ENCODE results near the gene MTUS2. TPM values are rescaled to one million over a fixed set of nuclear protein-coding genes. Genes with fewer than 3 reads are reported as not detected.

MTUS2 gene
- total and polyA plus RNA-seq, 2 donors from 2014 or later, result 0.06 to 0.22 TPM

DNA sequence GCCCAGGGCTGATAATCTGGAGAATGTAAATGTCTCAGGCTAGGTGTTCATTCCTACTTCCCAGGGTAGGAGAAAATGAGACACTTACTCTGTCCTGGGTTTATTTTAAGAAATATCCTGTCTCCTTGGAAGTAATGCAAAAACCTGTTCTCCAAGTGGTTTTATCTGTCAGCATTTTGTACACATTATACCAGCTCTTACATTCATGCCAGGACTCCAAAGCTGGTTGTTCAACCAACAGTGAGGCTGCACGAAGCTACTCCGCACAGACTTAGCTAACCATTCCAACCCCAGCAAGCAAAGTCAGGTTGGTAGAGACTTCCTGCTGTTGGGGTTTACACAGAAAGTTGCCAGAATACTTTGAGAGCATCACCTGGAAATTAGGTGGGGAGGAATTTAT, 719.7 kb downstream of the MTUS2 start:
- no peaks in the 10 kb centered on the region for H3K36me3 ChIP-seq (ENCODE audit: control insufficient read depth in 2 of 3, insufficient read depth in 3 of 3, low read length in 3 of 3)
- DNase-seq (no peak), FAIRE-seq (no peak)
- H3K27me3 ChIP-seq (ENCODE audit: control insufficient read depth, insufficient read depth, low read length), result no peaks in the 10 kb centered on the region
- TF ChIP-seq, protein P1, sequence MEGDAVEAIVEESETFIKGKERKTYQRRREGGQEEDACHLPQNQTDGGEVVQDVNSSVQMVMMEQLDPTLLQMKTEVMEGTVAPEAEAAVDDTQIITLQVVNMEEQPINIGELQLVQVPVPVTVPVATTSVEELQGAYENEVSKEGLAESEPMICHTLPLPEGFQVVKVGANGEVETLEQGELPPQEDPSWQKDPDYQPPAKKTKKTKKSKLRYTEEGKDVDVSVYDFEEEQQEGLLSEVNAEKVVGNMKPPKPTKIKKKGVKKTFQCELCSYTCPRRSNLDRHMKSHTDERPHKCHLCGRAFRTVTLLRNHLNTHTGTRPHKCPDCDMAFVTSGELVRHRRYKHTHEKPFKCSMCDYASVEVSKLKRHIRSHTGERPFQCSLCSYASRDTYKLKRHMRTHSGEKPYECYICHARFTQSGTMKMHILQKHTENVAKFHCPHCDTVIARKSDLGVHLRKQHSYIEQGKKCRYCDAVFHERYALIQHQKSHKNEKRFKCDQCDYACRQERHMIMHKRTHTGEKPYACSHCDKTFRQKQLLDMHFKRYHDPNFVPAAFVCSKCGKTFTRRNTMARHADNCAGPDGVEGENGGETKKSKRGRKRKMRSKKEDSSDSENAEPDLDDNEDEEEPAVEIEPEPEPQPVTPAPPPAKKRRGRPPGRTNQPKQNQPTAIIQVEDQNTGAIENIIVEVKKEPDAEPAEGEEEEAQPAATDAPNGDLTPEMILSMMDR (IDR thresholded peaks at IDR 0.05; ENCODE audit: borderline replicate concordance, extremely low read depth, insufficient read depth), result no peak
- no peak overlapping the region for H3K9ac ChIP-seq (ENCODE audit: low read length in 3 of 3)
- H3K4me3 ChIP-seq (ENCODE audit: low read length in 3 of 3), result no peak overlapping the region
- no peak overlapping the region for H3K27ac ChIP-seq (ENCODE audit: low read depth in 2 of 2, low read length in 2 of 2)
- H3K9me3 ChIP-seq (ENCODE audit: control insufficient read depth in 2 of 3, insufficient read depth in 1 of 3, low read length in 3 of 3), result no peaks in the 10 kb centered on the region
- intact Hi-C loops (cut with DNase I), result no loop called here
- H3K4me1 ChIP-seq (ENCODE audit: control insufficient read depth in 2 of 3, insufficient read depth in 2 of 3, low read depth in 1 of 3, low read length in 3 of 3), result no peaks in the 10 kb centered on the region

DNA sequence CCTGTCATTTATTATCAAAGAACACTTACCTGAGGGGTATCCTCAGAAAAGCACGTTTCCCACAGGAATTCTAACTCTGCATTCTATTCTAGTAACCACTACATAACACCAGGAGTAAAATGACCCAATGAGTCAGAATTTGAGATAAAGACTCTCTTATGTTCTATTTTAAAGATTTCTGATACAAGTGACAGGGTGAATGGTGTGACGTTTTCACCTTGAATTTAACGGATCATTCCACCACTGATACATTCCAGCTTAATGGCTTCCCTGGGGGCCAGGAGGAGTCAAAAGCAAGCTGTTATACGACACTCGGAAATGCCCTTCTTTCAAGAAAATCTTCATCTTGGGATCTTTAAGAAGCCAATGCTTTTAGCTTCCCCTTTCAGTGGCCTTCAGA, 720.2 kb downstream of the MTUS2 start:
- TF ChIP-seq, protein P1 (IDR thresholded peaks at IDR 0.05; ENCODE audit: borderline replicate concordance, extremely low read depth, insufficient read depth), result no peak
- no peaks in the 10 kb centered on the region for H3K4me1 ChIP-seq (ENCODE audit: control insufficient read depth in 2 of 3, insufficient read depth in 2 of 3, low read depth in 1 of 3, low read length in 3 of 3)
- no peak overlapping the region for H3K9ac ChIP-seq (ENCODE audit: low read length in 3 of 3)
- H3K9me3 ChIP-seq (ENCODE audit: control insufficient read depth in 2 of 3, insufficient read depth in 1 of 3, low read length in 3 of 3), result no peaks in the 10 kb centered on the region
- DNase-seq, result no peak
- H3K4me3 ChIP-seq (ENCODE audit: low read length in 3 of 3), result no peak overlapping the region
- intact Hi-C loops (cut with DNase I), result no loop called here
- H3K36me3 ChIP-seq (ENCODE audit: control insufficient read depth in 2 of 3, insufficient read depth in 3 of 3, low read length in 3 of 3), result no peaks in the 10 kb centered on the region
- FAIRE-seq, result no peak
- no peak overlapping the region for H3K27ac ChIP-seq (ENCODE audit: low read depth in 2 of 2, low read length in 2 of 2)
- no peaks in the 10 kb centered on the region for H3K27me3 ChIP-seq (ENCODE audit: control insufficient read depth, insufficient read depth, low read length)

DNA sequence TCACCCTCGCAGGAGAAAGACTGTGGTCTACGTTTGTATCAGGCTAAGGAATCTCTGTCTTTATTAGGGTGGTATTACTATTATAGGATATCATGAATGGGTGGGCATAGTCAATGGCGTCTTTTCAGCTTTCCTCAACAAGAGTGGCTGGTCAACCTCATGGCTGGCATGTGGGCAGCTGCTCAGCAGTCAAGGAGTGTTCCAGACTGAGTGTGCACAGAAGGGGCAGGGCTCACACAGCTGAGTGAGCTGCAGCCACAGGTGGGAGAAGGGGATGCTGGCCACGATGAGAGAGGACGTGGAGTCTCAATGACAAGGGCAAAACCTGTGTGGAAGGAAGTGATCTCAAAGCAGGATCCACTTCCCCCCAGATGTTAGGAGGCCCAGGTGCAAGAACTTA, 720.7 kb downstream of the MTUS2 start:
- no peak overlapping the region for H3K27ac ChIP-seq (ENCODE audit: low read depth in 2 of 2, low read length in 2 of 2)
- intact Hi-C loops (cut with DNase I), result no loop called here
- no peaks in the 10 kb centered on the region for H3K27me3 ChIP-seq (ENCODE audit: control insufficient read depth, insufficient read depth, low read length)
- DNase-seq (no peak), FAIRE-seq (no peak)
- H3K36me3 ChIP-seq (ENCODE audit: control insufficient read depth in 2 of 3, insufficient read depth in 3 of 3, low read length in 3 of 3), result no peaks in the 10 kb centered on the region
- TF ChIP-seq, protein P1 (IDR thresholded peaks at IDR 0.05; ENCODE audit: borderline replicate concordance, extremely low read depth, insufficient read depth), result no peak
- H3K4me1 ChIP-seq (ENCODE audit: control insufficient read depth in 2 of 3, insufficient read depth in 2 of 3, low read depth in 1 of 3, low read length in 3 of 3), result no peaks in the 10 kb centered on the region
- H3K9ac ChIP-seq (ENCODE audit: low read length in 3 of 3), result no peak overlapping the region
- no peaks in the 10 kb centered on the region for H3K9me3 ChIP-seq (ENCODE audit: control insufficient read depth in 2 of 3, insufficient read depth in 1 of 3, low read length in 3 of 3)
- no peak overlapping the region for H3K4me3 ChIP-seq (ENCODE audit: low read length in 3 of 3)

DNA sequence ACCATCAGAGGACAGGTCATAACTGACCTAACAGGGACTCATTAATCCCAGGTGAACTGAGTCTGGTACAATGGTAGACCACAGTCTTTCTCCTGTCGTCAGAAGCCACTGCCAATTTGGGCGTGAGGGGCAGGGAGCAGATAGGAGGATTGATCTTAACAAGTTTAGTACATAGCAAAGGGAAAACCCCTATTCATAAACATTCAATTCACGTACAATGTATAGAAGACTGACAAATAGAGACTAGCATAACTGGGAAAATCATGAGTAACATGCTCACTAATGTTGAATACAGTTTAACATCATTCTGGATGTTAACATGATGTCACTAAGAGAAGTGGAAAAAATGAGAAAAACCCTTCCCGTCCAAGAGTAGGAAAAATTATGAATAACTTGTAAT, 721.3 kb downstream of the MTUS2 start:
- intact Hi-C loops (cut with DNase I), result no loop called here
- Histone ChIP-seq H3K4me1 (ENCODE audit: control insufficient read depth in 2 of 3, insufficient read depth in 2 of 3, low read depth in 1 of 3, low read length in 3 of 3) (no peaks in the 10 kb centered on the region), H3K9me3 (ENCODE audit: control insufficient read depth in 2 of 3, insufficient read depth in 1 of 3, low read length in 3 of 3) (no peaks in the 10 kb centered on the region), H3K36me3 (ENCODE audit: control insufficient read depth in 2 of 3, insufficient read depth in 3 of 3, low read length in 3 of 3) (no peaks in the 10 kb centered on the region), H3K27me3 (ENCODE audit: control insufficient read depth, insufficient read depth, low read length) (no peaks in the 10 kb centered on the region), H3K9ac (ENCODE audit: low read length in 3 of 3) (no peak overlapping the region), H3K4me3 (ENCODE audit: low read length in 3 of 3) (no peak overlapping the region), H3K27ac (ENCODE audit: low read depth in 2 of 2, low read length in 2 of 2) (no peak overlapping the region)
- TF ChIP-seq, protein P1 (IDR thresholded peaks at IDR 0.05; ENCODE audit: borderline replicate concordance, extremely low read depth, insufficient read depth), result no peak
- no peak for DNase-seq
- no peak for FAIRE-seq

Data from kidney (tissue), 14 donors.